H9 (cell line): ENCODE data around the gene C9orf43. TPM values are rescaled to one million over a fixed set of nuclear protein-coding genes. Genes with fewer than 3 reads are reported as not detected.

Experiments
- DNase-seq: peaks from one replicate; pipeline ENCODE4 v3.0.0-alpha.2; 2017
- H2AFZ ChIP-seq: one replicate; pipeline ENCODE4 v1.6.1; 2013; ENCODE audit warnings: mild to moderate bottlenecking, low read length, control low read depth, moderate library complexity
- H2AK5ac ChIP-seq: 2 replicates; pipeline ENCODE4 v1.6.1; 2013; ENCODE audit warnings: low read length, control low read depth, mixed read lengths; ENCODE audit not compliant: insufficient read length
- H2BK120ac ChIP-seq: one replicate; pipeline ENCODE4 v1.6.1; 2013; ENCODE audit warnings: low read depth, mild to moderate bottlenecking, low read length, control low read depth, inconsistent platforms; ENCODE audit not compliant: poor library complexity, severe bottlenecking
- H2BK12ac ChIP-seq: 2 replicates; pipeline ENCODE4 v1.6.1; 2013; ENCODE audit warnings: low read length, control low read depth, mixed read lengths, low read depth; ENCODE audit not compliant: insufficient read length
- H2BK15ac ChIP-seq: 2 replicates; pipeline ENCODE4 v1.6.1; 2013; ENCODE audit warnings: low read depth, low read length, control low read depth
- H2BK20ac ChIP-seq: one replicate; pipeline ENCODE4 v1.6.1; 2013; ENCODE audit warnings: low read depth, mild to moderate bottlenecking, low read length, control low read depth, inconsistent platforms; ENCODE audit not compliant: poor library complexity, severe bottlenecking
- H2BK5ac ChIP-seq: 2 replicates; pipeline ENCODE4 v1.6.1; 2013; ENCODE audit warnings: low read length, control low read depth, mixed read lengths; ENCODE audit not compliant: insufficient read length
- H3K14ac ChIP-seq: 2 replicates; pipeline ENCODE4 v1.6.1; 2013; ENCODE audit warnings: low read length, control low read depth; ENCODE audit not compliant: insufficient read depth
- H3K18ac ChIP-seq: 2 replicates; pipeline ENCODE4 v1.6.1; 2013; ENCODE audit warnings: low read depth, mild to moderate bottlenecking, mixed read lengths, low read length, control low read depth; ENCODE audit not compliant: insufficient read length
- H3K23ac ChIP-seq: 2 replicates; pipeline ENCODE4 v1.6.1; 2013; ENCODE audit warnings: low read length, control low read depth, mixed read lengths, low read depth; ENCODE audit not compliant: insufficient read length
- H3K23me2 ChIP-seq: 2 replicates; pipeline ENCODE4 v1.6.1; 2013; ENCODE audit warnings: low read depth, mild to moderate bottlenecking, mixed read lengths, low read length, control low read depth; ENCODE audit not compliant: insufficient read length, poor library complexity, severe bottlenecking
- H3K27ac ChIP-seq: 2 replicates; pipeline ENCODE4 v1.5.1; 2013; ENCODE audit warnings: low read length, control low read depth, mixed read lengths, low read depth; ENCODE audit not compliant: insufficient read length
- H3K27me3 ChIP-seq: 2 replicates; pipeline ENCODE4 v1.6.1; 2013; ENCODE audit warnings: low read length, control low read depth, inconsistent platforms; ENCODE audit not compliant: insufficient read depth
- H3K4ac ChIP-seq: 2 replicates; pipeline ENCODE4 v1.6.1; 2013; ENCODE audit warnings: low read depth, mild to moderate bottlenecking, control low read depth, inconsistent platforms, low read length, moderate library complexity
- H3K4me1 ChIP-seq: 2 replicates; pipeline ENCODE4 v1.6.1; 2013; ENCODE audit warnings: low read length, control low read depth, inconsistent platforms; ENCODE audit not compliant: insufficient read depth
- H3K4me2 ChIP-seq: 2 replicates; pipeline ENCODE4 v1.6.1; 2013; ENCODE audit warnings: low read length, control low read depth, mixed read lengths; ENCODE audit not compliant: insufficient read length, insufficient read depth
- H3K56ac ChIP-seq: 2 replicates; pipeline ENCODE4 v1.6.1; 2013; ENCODE audit warnings: low read depth, mild to moderate bottlenecking, mixed read lengths, low read length, control low read depth; ENCODE audit not compliant: insufficient read length
- H3K79me1 ChIP-seq: 2 replicates; pipeline ENCODE4 v1.6.1; 2013; ENCODE audit warnings: low read depth, mild to moderate bottlenecking, moderate library complexity, low read length, control low read depth, inconsistent platforms; ENCODE audit not compliant: insufficient read depth, poor library complexity, severe bottlenecking
- H3K79me2 ChIP-seq: 2 replicates; pipeline ENCODE4 v1.6.1; 2013; ENCODE audit warnings: low read length, control low read depth, inconsistent platforms; ENCODE audit not compliant: insufficient read depth
- H3K9ac ChIP-seq: 2 replicates; pipeline ENCODE4 v1.6.1; 2013; ENCODE audit warnings: low read length, control low read depth, mixed read lengths; ENCODE audit not compliant: insufficient read length; ENCODE audit errors: extremely low read depth
- H3K9me3 ChIP-seq: one replicate; pipeline ENCODE4 v1.6.1; 2013; ENCODE audit warnings: low read depth, low read length, inconsistent platforms; ENCODE audit not compliant: control insufficient read depth
- H3T11ph ChIP-seq: one replicate; pipeline ENCODE4 v1.6.1; 2013; ENCODE audit warnings: mild to moderate bottlenecking, low read length, control low read depth, inconsistent platforms
- H4K20me1 ChIP-seq: one replicate; pipeline ENCODE4 v1.6.1; 2013; ENCODE audit not compliant: control insufficient read depth, insufficient read length, insufficient read depth
- H4K5ac ChIP-seq: 2 replicates; pipeline ENCODE4 v1.6.1; 2013; ENCODE audit warnings: low read depth, mild to moderate bottlenecking, mixed read lengths, low read length, control low read depth; ENCODE audit not compliant: insufficient read length
- H4K8ac ChIP-seq: replicated peaks from 2 replicates; pipeline ENCODE4 v1.6.1; 2013; ENCODE audit warnings: low read length, control low read depth, mixed read lengths, low read depth; ENCODE audit not compliant: insufficient read length
- H4K91ac ChIP-seq: 2 replicates; pipeline ENCODE4 v1.6.1; 2013; ENCODE audit warnings: low read depth, mild to moderate bottlenecking, moderate library complexity, mixed read lengths, low read length, control low read depth; ENCODE audit not compliant: insufficient read length
- H3K27ac Mint-ChIP-seq, 3 experiments: 2 replicates in 2 of 3; 3 replicates in 1 of 3; pipeline ENCODE4 v1.8.0; 2020 to 2021; ENCODE audit warnings: mixed read lengths in 3 of 3, mild to moderate bottlenecking in 1 of 3, moderate library complexity in 1 of 3
- H3K27me3 Mint-ChIP-seq: 2 replicates; pipeline ENCODE4 v1.8.0; 2021; ENCODE audit warnings: low read depth, mild to moderate bottlenecking, moderate library complexity, mixed read lengths
- H3K36me3 Mint-ChIP-seq, 3 experiments: 2 replicates in 2 of 3; 3 replicates in 1 of 3; pipeline ENCODE4 v1.8.0; 2020 to 2021; ENCODE audit warnings: low read depth in 3 of 3, mixed read lengths in 3 of 3; ENCODE audit not compliant: insufficient read depth in 1 of 3
- H3K4me1 Mint-ChIP-seq, 2 experiments: 2 replicates each; pipeline ENCODE4 v1.8.0; 2020; ENCODE audit warnings: mixed read lengths in 2 of 2
- H3K4me3 Mint-ChIP-seq, 2 experiments: 2 replicates in 1 of 2; 3 replicates in 1 of 2; pipeline ENCODE4 v1.8.0; 2020 to 2021; ENCODE audit warnings: mild to moderate bottlenecking in 2 of 2, mixed read lengths in 2 of 2, moderate library complexity in 1 of 2
- H3K9me3 Mint-ChIP-seq, 2 experiments: 2 replicates in 1 of 2; 3 replicates in 1 of 2; pipeline ENCODE4 v1.8.0; 2020; ENCODE audit warnings: mild to moderate bottlenecking in 2 of 2, mixed read lengths in 2 of 2, moderate library complexity in 1 of 2
- WGBS: extraction: QIAGEN DNeasy Blood & Tissue Kit; methylation state at CpG from one replicate; pipeline ENCODE4 v1.1.7; 2013; ENCODE audit warnings: missing lambda C conversion rate, low lambda C conversion rate, mixed read lengths; ENCODE audit not compliant: insufficient read length; ENCODE audit errors: extremely low coverage; 5-methylcytosine and 5-hydroxymethylcytosine counted together
- total RNA-seq: library from RNA; stranded (reverse); gene quantifications from 2 replicates; pipeline ENCODE4 v1.2.1, GENCODE V29; 2021
- TF ChIP-seq, protein P1 (sequence below): fragments of 200-600 bp; sonication (generic); conservative IDR thresholded peaks from 3 replicates; pipeline ENCODE4 v1.8.0; 2021; ENCODE audit warnings: antibody characterized with exemption, mild to moderate bottlenecking

The C9orf43 gene
- total RNA-seq, 1 experiment from 2014 or later, result 0.57 TPM

DNA sequence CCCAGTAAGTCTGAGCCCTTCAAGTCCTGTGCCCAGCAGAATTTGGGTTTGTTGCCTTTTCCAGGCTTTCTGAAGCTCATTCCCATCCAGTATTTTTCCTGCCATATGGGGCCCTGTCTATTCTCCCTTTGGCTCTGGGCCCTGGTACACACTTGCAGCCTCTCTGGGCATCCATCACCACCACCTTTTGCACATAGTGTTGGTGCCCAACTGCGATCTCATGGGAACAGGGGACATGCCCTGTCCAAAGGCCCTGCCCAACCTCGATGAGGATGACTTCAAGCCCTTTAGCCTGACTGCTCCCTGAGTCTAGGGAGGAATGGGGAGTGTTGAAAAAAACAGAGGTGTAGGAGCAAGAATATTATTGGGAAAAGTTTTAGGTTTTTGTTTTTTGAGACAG, 64.5 kb downstream of the C9orf43 start:
- Histone ChIP-seq H3K14ac (no peak overlapping the region), H3K4me1 (peaks cover 7% of the 10 kb centered on the region), H3K9me3 (no peaks in the 10 kb centered on the region), H4K8ac (no peak overlapping the region), H2BK20ac (no peak overlapping the region), H3K18ac (no peak overlapping the region), H4K5ac (no peak overlapping the region), H2BK5ac (no peak overlapping the region), H2AFZ (no peak overlapping the region), H4K20me1 (no peaks in the 10 kb centered on the region), H3K79me1 (no peaks in the 10 kb centered on the region), H2BK120ac (no peak overlapping the region), H3T11ph (no peak overlapping the region), H3K27me3 (no peaks in the 10 kb centered on the region), H3K79me2 (no peaks in the 10 kb centered on the region), H2AK5ac (no peak overlapping the region), H3K9ac (no peak overlapping the region), H3K23ac (no peak overlapping the region), H3K23me2 (no peaks in the 10 kb centered on the region), H3K56ac (no peak overlapping the region), H4K91ac (no peak overlapping the region), H2BK15ac (no peak overlapping the region), H3K4ac (no peak overlapping the region), H2BK12ac (no peak overlapping the region), H3K4me2 (no peak overlapping the region), H3K27ac (no peak overlapping the region)
- H3K36me3 Mint-ChIP-seq, result peaks cover 2 to 10% (median 3%) of the 10 kb centered on the region in 3 experiments; a peak in 5 of 7 replicates
- H3K4me3 Mint-ChIP-seq, result no peak overlapping the region
- H3K9me3 Mint-ChIP-seq, result peaks cover 2 to 8% of the 10 kb centered on the region in 2 experiments; a peak in 2 of 5 replicates
- no peak for DNase-seq
- no peaks in the 10 kb centered on the region for H3K27me3 Mint-ChIP-seq
- peaks cover 21 to 41% of the 10 kb centered on the region in 2 experiments for H3K4me1 Mint-ChIP-seq
- H3K27ac Mint-ChIP-seq, result no peak overlapping the region
- TF ChIP-seq, protein P1, sequence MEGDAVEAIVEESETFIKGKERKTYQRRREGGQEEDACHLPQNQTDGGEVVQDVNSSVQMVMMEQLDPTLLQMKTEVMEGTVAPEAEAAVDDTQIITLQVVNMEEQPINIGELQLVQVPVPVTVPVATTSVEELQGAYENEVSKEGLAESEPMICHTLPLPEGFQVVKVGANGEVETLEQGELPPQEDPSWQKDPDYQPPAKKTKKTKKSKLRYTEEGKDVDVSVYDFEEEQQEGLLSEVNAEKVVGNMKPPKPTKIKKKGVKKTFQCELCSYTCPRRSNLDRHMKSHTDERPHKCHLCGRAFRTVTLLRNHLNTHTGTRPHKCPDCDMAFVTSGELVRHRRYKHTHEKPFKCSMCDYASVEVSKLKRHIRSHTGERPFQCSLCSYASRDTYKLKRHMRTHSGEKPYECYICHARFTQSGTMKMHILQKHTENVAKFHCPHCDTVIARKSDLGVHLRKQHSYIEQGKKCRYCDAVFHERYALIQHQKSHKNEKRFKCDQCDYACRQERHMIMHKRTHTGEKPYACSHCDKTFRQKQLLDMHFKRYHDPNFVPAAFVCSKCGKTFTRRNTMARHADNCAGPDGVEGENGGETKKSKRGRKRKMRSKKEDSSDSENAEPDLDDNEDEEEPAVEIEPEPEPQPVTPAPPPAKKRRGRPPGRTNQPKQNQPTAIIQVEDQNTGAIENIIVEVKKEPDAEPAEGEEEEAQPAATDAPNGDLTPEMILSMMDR, result no peak
- no CpG with 5 or more reads among the region's 2 CpGs for WGBS
